Uterus (tissue), 4 donors: ENCODE data around the gene FBXL22. TPM values are rescaled to one million over a fixed set of nuclear protein-coding genes. Genes with fewer than 3 reads are reported as not detected.

Experiments used
- DNase-seq, 2 donors: peaks; one replicate each; pipeline ENCODE4 v3.0.0-alpha.2; 2019 to 2020
- H3K27ac ChIP-seq, 2 donors: fragments of 200-600 bp; sonication (generic); 1 replicate in 1 of 2; 2 replicates in 1 of 2; pipeline ENCODE4 v1.5.1; 2016 to 2018
- H3K27me3 ChIP-seq, 2 donors: fragments of 200-600 bp; sonication (generic); one replicate each; pipeline ENCODE4 v1.5.1; 2018 to 2019; ENCODE audit warnings: control low read depth in 1 of 2
- H3K36me3 ChIP-seq, 2 donors: fragments of 200-600 bp; sonication (generic); one replicate each; pipeline ENCODE4 v1.5.1; 2019; ENCODE audit warnings: control low read depth in 1 of 2
- H3K4me1 ChIP-seq, 2 donors: fragments of 200-600 bp; sonication (generic); one replicate each; pipeline ENCODE4 v1.5.1; 2018 to 2019; ENCODE audit warnings: control low read depth in 1 of 2
- H3K4me3 ChIP-seq, 2 donors: fragments of 200-600 bp; sonication (generic); 1 replicate in 1 of 2; 2 replicates in 1 of 2; pipeline ENCODE4 v1.5.1; 2018 to 2019; ENCODE audit warnings: mild to moderate bottlenecking in 1 of 2
- H3K9me3 ChIP-seq, 2 donors: fragments of 200-600 bp; sonication (generic); one replicate each; pipeline ENCODE4 v1.5.1; 2019; ENCODE audit warnings: control low read depth in 1 of 2
- POLR2A ChIP-seq, 2 donors: fragments of 450-650 bp; IDR thresholded peaks; one replicate each; pipeline ENCODE4 v1.6.1; 2016; ENCODE audit warnings: antibody characterized with exemption in 2 of 2, mild to moderate bottlenecking in 1 of 2, moderate library complexity in 1 of 2
- intact Hi-C: fragments of 100-400 bp; cut with DNase I; formaldehyde crosslinking; loops from one replicate; pipeline ENCODE4 v1.15.1; 2023; ENCODE audit warnings: low total_unique reads
- total RNA-seq, 4 donors: library from RNA; depleted of rRNA in 3 of 4; stranded (reverse); fragments of >200 nt in 3 of 4; gene quantifications; one replicate each; pipeline versions ENCODE4 v1.1.0 to v1.2.4, GENCODE V29; 2014 to 2023
- TF ChIP-seq, protein P1 (sequence below), 4 experiments: fragments of 200-600 bp in 2 of 4; fragments of 450-650 bp in 2 of 4; sonication (generic) in 2 of 4; IDR thresholded peaks; one replicate each; pipeline ENCODE4 v1.5.1; 2016 to 2019; ENCODE audit warnings: antibody characterized with exemption in 4 of 4, mild to moderate bottlenecking in 2 of 4, moderate library complexity in 1 of 4
- donor health status: DM: yes; HTN: yes; CAD: no.

The FBXL22 gene, protein sequence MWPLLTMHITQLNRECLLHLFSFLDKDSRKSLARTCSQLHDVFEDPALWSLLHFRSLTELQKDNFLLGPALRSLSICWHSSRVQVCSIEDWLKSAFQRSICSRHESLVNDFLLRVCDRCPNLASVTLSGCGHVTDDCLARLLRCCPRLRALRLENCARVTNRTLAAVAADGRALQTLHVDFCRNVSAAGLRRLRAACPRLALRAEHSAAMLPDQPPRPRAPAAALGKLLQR
- 10 to 100 TPM in 3 of 4 donors, 1 to 10 TPM in 1; 5.0 to 44.1 (median 25.2) TPM for total RNA-seq

DNA sequence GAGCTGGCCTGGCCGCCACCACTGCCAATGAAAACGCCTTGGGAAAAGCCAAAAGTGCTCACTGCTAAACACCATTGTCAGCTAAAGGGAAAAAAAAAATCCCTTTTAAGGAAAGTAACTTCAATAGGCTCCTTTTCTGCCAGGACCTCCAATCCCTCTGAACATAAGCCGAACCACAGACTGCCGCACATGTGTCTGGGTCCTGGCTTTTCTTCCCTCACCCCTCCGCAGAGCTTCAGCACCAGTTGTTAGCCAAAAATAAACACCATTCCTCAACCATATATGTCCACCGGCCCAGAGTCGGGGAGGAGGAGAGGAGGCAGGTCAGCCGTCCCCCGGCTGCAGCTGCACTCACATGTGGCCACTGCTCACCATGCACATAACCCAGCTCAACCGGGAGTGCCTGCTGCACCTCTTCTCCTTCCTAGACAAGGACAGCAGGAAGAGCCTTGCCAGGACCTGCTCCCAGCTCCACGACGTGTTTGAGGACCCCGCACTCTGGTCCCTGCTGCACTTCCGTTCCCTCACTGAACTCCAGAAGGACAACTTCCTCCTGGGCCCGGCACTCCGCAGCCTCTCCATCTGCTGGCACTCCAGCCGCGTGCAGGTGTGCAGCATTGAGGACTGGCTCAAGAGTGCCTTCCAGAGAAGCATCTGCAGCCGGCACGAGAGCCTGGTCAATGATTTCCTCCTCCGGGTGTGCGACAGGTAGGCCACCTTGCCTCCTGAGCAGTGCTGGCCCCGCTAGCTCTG is at the start of gene FBXL22:
Gene FBXL22, plus strand, starts transcription at position 350 of the 753 bp plus-strand sequence. Its CDS starts 6 bp downstream, at position 356.
- intact Hi-C loops = loop anchor here (10.0 kb wide), 1 partner anchor 92 kb away; the partner anchor contains the start of gene USP3
- H3K27ac ChIP-seq = peak within 1 kb of the TSS; percentile 84 to 93
- H3K27me3 ChIP-seq = no peaks in the 10 kb centered on the region
- no peaks in the 10 kb centered on the region for H3K36me3 ChIP-seq
- DNase-seq = peak; percentile 57 to 76
- H3K4me3 ChIP-seq = peak within 1 kb of the TSS; percentile 23 to 46
- peaks cover 0 to 3% of the 10 kb centered on the region in 2 donors for H3K4me1 ChIP-seq
- TF ChIP-seq, protein P1, sequence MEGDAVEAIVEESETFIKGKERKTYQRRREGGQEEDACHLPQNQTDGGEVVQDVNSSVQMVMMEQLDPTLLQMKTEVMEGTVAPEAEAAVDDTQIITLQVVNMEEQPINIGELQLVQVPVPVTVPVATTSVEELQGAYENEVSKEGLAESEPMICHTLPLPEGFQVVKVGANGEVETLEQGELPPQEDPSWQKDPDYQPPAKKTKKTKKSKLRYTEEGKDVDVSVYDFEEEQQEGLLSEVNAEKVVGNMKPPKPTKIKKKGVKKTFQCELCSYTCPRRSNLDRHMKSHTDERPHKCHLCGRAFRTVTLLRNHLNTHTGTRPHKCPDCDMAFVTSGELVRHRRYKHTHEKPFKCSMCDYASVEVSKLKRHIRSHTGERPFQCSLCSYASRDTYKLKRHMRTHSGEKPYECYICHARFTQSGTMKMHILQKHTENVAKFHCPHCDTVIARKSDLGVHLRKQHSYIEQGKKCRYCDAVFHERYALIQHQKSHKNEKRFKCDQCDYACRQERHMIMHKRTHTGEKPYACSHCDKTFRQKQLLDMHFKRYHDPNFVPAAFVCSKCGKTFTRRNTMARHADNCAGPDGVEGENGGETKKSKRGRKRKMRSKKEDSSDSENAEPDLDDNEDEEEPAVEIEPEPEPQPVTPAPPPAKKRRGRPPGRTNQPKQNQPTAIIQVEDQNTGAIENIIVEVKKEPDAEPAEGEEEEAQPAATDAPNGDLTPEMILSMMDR (IDR thresholded peaks at IDR 0.05) = no peak
- no peak for TF ChIP-seq POLR2A (IDR thresholded peaks at IDR 0.05)
- no peaks in the 10 kb centered on the region for H3K9me3 ChIP-seq

DNA sequence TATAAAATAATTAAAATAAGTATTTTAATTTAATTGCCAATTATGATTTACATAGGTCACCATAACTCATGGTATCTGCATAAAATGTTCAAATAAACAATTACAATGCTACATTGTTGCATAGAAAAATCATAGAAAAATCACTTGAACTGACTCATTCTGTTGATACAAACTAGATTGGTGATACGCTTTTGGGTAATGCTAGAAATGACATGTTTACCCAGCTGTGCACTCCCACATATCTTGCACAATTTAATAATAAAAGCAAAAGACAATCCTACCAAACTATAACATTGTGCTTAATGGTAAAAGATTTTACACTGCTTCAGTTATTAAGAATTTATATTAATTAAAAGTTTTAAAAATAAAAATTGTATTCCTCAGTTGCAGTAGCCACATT is 45.8 kb upstream of the FBXL22 start:
- no peak overlapping the region for H3K4me3 ChIP-seq
- peak overlapping the region in 1 of 2 donors; percentile 75 for H3K27ac ChIP-seq
- no peak for DNase-seq
- no peaks in the 10 kb centered on the region for H3K36me3 ChIP-seq
- no peak for TF ChIP-seq POLR2A (IDR thresholded peaks at IDR 0.05)
- TF ChIP-seq, protein P1 (IDR thresholded peaks at IDR 0.05) = no peak
- no peaks in the 10 kb centered on the region for H3K9me3 ChIP-seq
- no peaks in the 10 kb centered on the region for H3K27me3 ChIP-seq
- peaks cover 0 to 6% of the 10 kb centered on the region in 2 donors for H3K4me1 ChIP-seq
- intact Hi-C loops = no loop called here

DNA sequence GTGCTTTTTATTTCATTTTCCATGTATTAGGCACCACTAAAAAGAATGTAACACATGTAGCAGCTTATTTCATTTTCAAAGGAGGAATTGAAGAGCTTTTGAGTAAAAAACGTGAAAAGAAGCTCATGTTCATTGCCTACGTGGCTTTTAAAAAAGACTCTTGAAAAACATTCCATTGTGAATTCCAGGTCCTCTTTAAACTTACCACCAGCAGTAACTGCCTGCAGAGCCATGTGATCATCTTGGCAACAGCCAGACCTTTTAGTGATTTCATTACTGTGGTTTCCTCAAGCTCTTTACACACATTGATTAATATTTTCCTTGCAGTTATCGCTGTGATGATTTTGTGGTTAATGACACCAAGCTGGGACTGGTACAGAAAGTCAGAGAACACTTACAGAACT is 43.8 kb upstream of the FBXL22 start:
- Histone ChIP-seq H3K27me3 (no peaks in the 10 kb centered on the region), H3K4me1 (peaks cover 0 to 6% of the 10 kb centered on the region in 2 donors), H3K27ac (peak overlapping the region; percentile 52 to 75), H3K36me3 (no peaks in the 10 kb centered on the region), H3K4me3 (no peak overlapping the region), H3K9me3 (no peaks in the 10 kb centered on the region)
- DNase-seq = peak; percentile 22 to 27
- TF ChIP-seq, protein P1 (IDR thresholded peaks at IDR 0.05) = no peak
- TF ChIP-seq POLR2A (IDR thresholded peaks at IDR 0.05) = no peak
- intact Hi-C loops = no loop called here

DNA sequence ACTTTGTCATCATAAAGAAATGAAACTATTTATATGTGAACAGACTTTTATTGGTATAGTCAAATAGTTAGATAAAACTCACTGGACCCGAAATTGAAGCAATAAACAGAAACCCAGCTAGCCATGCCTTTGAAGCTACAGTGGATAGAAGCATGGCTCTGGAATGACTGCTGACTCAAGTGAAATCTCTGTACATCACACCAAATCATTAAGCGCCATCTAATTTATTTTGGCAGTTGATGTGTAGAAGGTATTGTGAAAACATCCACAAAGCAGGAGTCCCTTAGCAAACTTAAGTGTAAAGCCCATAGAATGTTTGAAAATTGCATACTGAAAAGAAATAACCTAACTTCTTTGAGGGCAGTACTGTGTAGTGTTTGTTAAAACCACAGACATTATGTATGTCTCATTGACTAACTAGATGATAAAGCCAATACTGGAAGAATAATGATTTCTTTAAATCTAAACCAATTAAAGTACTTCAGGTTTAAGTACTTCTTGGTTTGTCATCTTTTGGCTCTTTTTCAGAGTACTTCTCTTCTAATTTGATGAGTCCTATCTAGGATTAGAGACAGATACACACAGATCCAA is 42.8 kb upstream of the FBXL22 start:
- no peak overlapping the region for H3K27ac ChIP-seq
- no peak for DNase-seq
- H3K4me1 ChIP-seq = peaks cover 0 to 6% of the 10 kb centered on the region in 2 donors
- no peaks in the 10 kb centered on the region for H3K27me3 ChIP-seq
- no peaks in the 10 kb centered on the region for H3K36me3 ChIP-seq
- no peak for TF ChIP-seq POLR2A (IDR thresholded peaks at IDR 0.05)
- TF ChIP-seq, protein P1 (IDR thresholded peaks at IDR 0.05) = no peak
- H3K4me3 ChIP-seq = no peak overlapping the region
- intact Hi-C loops = no loop called here
- H3K9me3 ChIP-seq = no peaks in the 10 kb centered on the region

DNA sequence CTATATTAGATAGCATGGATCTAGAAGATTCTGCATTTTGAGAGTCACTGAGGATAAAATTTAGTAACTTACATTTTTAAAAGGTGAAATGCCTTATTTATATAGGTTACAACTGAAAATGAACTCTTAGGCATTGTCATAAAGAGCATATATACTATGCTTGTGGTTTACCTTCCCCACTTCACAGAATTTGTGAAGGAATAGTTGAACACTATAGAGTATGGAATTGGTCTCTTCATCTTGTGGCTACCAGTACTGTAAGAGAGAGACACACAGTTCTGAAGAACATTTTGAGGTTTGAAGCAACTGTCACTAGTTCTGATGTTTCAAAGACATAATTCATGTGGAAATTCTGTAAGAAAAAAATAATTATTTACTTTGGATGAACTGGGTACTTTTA is 41.7 kb upstream of the FBXL22 start:
- no peak overlapping the region for H3K27ac ChIP-seq
- H3K9me3 ChIP-seq = no peaks in the 10 kb centered on the region
- TF ChIP-seq, protein P1 (IDR thresholded peaks at IDR 0.05) = no peak
- TF ChIP-seq POLR2A (IDR thresholded peaks at IDR 0.05) = no peak
- DNase-seq = no peak
- H3K27me3 ChIP-seq = no peaks in the 10 kb centered on the region
- intact Hi-C loops = no loop called here
- no peak overlapping the region for H3K4me3 ChIP-seq
- no peaks in the 10 kb centered on the region for H3K36me3 ChIP-seq
- H3K4me1 ChIP-seq = peaks cover 0 to 6% of the 10 kb centered on the region in 2 donors
